K562 treated with DMSO at 1 percent for 24 hours (cell line): ENCODE data around the gene INF2. TPM values are rescaled to one million over a fixed set of nuclear protein-coding genes. Genes with fewer than 3 reads are reported as not detected.

ENCODE experiments used
- total RNA-seq: library from RNA; unstranded; fragments of 300-600 nt; gene quantifications from 2 replicates; pipeline ENCODE4 v1.2.3, GENCODE V29; 2022; ENCODE audit warnings: low read depth; ENCODE audit not compliant: insufficient read depth

Gene INF2
- 15.6 and 16.3 TPM in 2 replicates for total RNA-seq

GRCh38 chr14:104689109-104689880 is at the start of gene INF2:
Gene INF2 (plus strand): TSS chr14:104689618. CDS start chr14:104701366, 11,748 bp downstream.

GRCh38 chr14:104723651-104724406 is 34.4 kb downstream of the INF2 start, which contains the start of gene ADSS1:
Gene ADSS1 (plus strand): TSS chr14:104724229. CDS start chr14:104724271, 42 bp downstream.

GRCh38 chr14:104752735-104753527 is 63.5 kb downstream of the INF2 start, which contains the start of gene SIVA1:
Gene SIVA1 (plus strand): TSS chr14:104753147. CDS start chr14:104753202, 55 bp downstream.

Other genes with a start within 250 kb of the INF2 start
- not detected in 2 replicates for gene C14orf180, start 109.9 kb upstream of the INF2 start, total RNA-seq
- gene TMEM179, start 84.8 kb upstream of the INF2 start, total RNA-seq, result 0.66 and 1.3 TPM in 2 replicates
- gene ADSS1, start 34.6 kb downstream of the INF2 start, total RNA-seq, result 16.5 and 16.8 TPM in 2 replicates
- 152 and 169 TPM in 2 replicates for gene SIVA1, start 63.5 kb downstream of the INF2 start, total RNA-seq
- gene AKT1, start 106.1 kb downstream of the INF2 start, total RNA-seq, result 123 and 125 TPM in 2 replicates
- gene ZBTB42, start 111.5 kb downstream of the INF2 start, total RNA-seq, result 12.2 and 13.7 TPM in 2 replicates
- 6.0 and 6.9 TPM in 2 replicates for gene CEP170B, start 175.7 kb downstream of the INF2 start, total RNA-seq
- 0.25 and 0.29 TPM in 2 replicates for gene PLD4, start 235.3 kb downstream of the INF2 start, total RNA-seq